Spleen (tissue), 7 donors: ENCODE measurements around the gene RBM24.

Experiments
- POLR2A ChIP-seq, 3 donors: fragments of 450-650 bp; IDR thresholded peaks; one replicate each; pipeline ENCODE4 v1.5.1; 2017; ENCODE audit warnings: antibody characterized with exemption in 3 of 3, mild to moderate bottlenecking in 1 of 3
- POLR2AphosphoS5 ChIP-seq, 3 donors: sonication (generic); formaldehyde crosslinking; IDR thresholded peaks; one replicate each; pipeline ENCODE4 v1.5.1; 2017; ENCODE audit warnings: antibody characterized with exemption in 3 of 3
- TF ChIP-seq, protein P1 (sequence below), 11 experiments: fragments of 200-600 bp in 7 of 11; fragments of 450-650 bp in 4 of 11; sonication (generic) in 4 of 11; IDR thresholded peaks in 8 of 11; conservative IDR thresholded peaks in 3 of 11; 1 replicate in 7 of 11; 2 replicates in 4 of 11; pipeline versions ENCODE4 v1.4.0 to v1.8.0; 2016 to 2021; ENCODE audit warnings: antibody characterized with exemption in 11 of 11, inconsistent platforms in 4 of 11, mild to moderate bottlenecking in 1 of 11
- donor health status: DM: no; HTN: no; CAD: no; lungs with moderate emphysema.
- donor health status: DM: no; HTN: no; CAD: no.
- donor health status: DM: no; HTN: no; CAD: no.

DNA sequence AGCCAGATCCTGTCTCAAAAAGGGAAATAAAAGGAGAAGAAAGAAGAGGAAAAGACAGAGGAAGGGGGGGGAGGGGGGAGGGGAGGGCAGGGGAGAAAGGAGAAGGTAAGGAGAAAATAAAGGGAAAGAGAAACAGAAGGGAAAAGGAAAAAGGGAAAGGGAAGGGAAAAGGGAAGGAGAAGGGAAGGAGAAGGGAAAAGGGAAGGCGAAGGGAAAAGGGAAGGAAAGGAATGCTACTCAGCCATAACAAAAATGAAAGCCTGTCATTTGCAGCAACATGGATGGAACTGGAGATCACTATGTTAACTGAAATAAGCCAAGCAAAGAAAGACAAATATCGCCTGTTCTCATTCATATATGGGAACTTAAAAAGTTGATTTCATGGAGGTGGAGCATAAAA, 22.3 kb downstream of the RBM24 start:
- TF ChIP-seq, protein P1, sequence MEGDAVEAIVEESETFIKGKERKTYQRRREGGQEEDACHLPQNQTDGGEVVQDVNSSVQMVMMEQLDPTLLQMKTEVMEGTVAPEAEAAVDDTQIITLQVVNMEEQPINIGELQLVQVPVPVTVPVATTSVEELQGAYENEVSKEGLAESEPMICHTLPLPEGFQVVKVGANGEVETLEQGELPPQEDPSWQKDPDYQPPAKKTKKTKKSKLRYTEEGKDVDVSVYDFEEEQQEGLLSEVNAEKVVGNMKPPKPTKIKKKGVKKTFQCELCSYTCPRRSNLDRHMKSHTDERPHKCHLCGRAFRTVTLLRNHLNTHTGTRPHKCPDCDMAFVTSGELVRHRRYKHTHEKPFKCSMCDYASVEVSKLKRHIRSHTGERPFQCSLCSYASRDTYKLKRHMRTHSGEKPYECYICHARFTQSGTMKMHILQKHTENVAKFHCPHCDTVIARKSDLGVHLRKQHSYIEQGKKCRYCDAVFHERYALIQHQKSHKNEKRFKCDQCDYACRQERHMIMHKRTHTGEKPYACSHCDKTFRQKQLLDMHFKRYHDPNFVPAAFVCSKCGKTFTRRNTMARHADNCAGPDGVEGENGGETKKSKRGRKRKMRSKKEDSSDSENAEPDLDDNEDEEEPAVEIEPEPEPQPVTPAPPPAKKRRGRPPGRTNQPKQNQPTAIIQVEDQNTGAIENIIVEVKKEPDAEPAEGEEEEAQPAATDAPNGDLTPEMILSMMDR (IDR thresholded peaks at IDR 0.05 in 8 of 11, conservative IDR thresholded peaks at IDR 0.05 in 3 of 11): no peak
- TF ChIP-seq POLR2A (IDR thresholded peaks at IDR 0.05): no peak
- TF ChIP-seq POLR2AphosphoS5 (IDR thresholded peaks at IDR 0.05): no peak
